ENCODE data around the gene PRPF8. TPM values are rescaled to one million over a fixed set of nuclear protein-coding genes. Genes with fewer than 3 reads are reported as not detected.

The PRPF8 gene
- total and polyA plus RNA-seq, 2 of the 13 experiments (the other 11 are each of a cell fraction or from before 2014, with no cell fraction given): 112 to 179 TPM

DNA sequence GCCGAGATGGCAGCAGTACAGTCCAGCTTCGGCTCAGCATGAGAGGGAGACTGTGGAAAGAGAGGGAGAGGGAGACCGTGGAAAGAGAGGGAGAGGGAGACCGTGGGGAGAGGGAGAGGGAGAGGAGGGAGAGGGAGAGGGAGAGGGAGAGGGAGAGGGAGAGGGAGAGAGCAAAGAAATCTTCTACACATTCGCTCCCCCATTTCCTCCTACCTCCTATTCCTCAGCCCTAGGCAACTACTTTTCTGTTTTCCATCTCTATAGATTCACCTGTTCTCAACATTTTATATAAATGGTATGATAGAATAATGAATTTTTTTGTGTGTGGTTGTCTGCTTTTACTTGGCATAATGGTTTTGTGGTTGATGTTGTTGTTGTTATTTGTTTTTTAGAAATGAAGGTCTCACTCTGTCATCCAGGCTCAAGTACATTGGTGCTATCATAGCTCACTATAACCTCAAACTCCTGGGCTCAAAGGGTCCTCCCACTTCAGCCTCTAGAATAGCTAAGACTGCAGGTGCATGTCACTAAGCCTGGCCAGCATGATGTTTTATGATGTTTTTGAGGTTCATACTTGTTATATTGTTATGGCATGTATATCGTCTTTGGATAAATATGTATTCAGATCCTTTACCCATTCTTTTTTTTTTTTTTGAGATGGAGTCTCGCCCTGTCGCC is 6.0 kb upstream of the PRPF8 start:
- ChIA-PET CTCF (ENCODE audit: low intra/inter-chr PET ratio, low total read pairs) (no interaction called here), POLR2A (no interaction called here)
- TF ChIP-seq U2AF2 (IDR thresholded peaks at IDR 0.05; ENCODE audit: low read depth, low read length) (no peak), ZBTB37 (CRISPR knock-in tag; IDR thresholded peaks at IDR 0.05) (no peak), ZNF75D (CRISPR knock-in tag; IDR thresholded peaks at IDR 0.05; ENCODE audit: borderline replicate concordance) (no peak), ZNF124 (CRISPR knock-in tag; IDR thresholded peaks at IDR 0.05) (no peak), PCBP1 (IDR thresholded peaks at IDR 0.05; ENCODE audit: borderline replicate concordance, low read depth, low read length) (0 out of 2 replicates have a peak, but pooled peaks have one; percentile 60), ZFP36L1 (CRISPR knock-in tag; IDR thresholded peaks at IDR 0.05) (no peak), HNRNPK (IDR thresholded peaks at IDR 0.05; ENCODE audit: low read depth, low read length, poor library complexity, severe bottlenecking) (peak; percentile 92)
- TF ChIP-seq, protein P1, sequence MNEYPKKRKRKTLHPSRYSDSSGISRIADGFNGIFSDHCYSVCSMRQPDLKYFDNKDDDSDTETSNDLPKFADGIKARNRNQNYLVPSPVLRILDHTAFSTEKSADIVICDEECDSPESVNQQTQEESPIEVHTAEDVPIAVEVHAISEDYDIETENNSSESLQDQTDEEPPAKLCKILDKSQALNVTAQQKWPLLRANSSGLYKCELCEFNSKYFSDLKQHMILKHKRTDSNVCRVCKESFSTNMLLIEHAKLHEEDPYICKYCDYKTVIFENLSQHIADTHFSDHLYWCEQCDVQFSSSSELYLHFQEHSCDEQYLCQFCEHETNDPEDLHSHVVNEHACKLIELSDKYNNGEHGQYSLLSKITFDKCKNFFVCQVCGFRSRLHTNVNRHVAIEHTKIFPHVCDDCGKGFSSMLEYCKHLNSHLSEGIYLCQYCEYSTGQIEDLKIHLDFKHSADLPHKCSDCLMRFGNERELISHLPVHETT (CRISPR knock-in tag; conservative IDR thresholded peaks at IDR 0.05): no peak
- Histone ChIP-seq H3K4me2 (ENCODE audit: low read depth, low read length) (no peak overlapping the region), H2AFZ (ENCODE audit: low read length) (no peak overlapping the region), H4K20me1 (ENCODE audit: insufficient read depth, low read length) (no peaks in the 10 kb centered on the region), H3K79me2 (ENCODE audit: insufficient read depth, low read length) (no peaks in the 10 kb centered on the region), H3K4me3 (replicated peaks in 1 of 3; ENCODE audit: insufficient read depth in 1 of 3, low read depth in 2 of 3, low read length in 3 of 3) (no peak overlapping the region), H3K9me3 (ENCODE audit: low read length) (no peaks in the 10 kb centered on the region), H3K4me1 (ENCODE audit: insufficient read depth, low read length) (no peaks in the 10 kb centered on the region; the same call in 1 of the 2 replicates), H3K36me3 (replicated peaks in 1 of 2; ENCODE audit: control insufficient read depth in 1 of 2, insufficient read depth in 2 of 2, low read length in 2 of 2) (no peaks in the 10 kb centered on the region), H3K27ac (ENCODE audit: extremely low read length, insufficient read depth, low read length) (no peak overlapping the region), H3K9ac (ENCODE audit: insufficient read depth, low read depth, low read length) (no peak overlapping the region), H3K27me3 (ENCODE audit: control insufficient read depth in 1 of 2, insufficient read depth in 2 of 2, low read length in 2 of 2) (0 out of 5 replicates have a peak, but pooled peaks cover 0 to 1% of the 10 kb centered on the region in 2 experiments)
- ATAC-seq: no peak
- in situ Hi-C loops (cut with HindIII; ENCODE audit: extremely low pct_ligation_motif_present, low pct_unique_long_range_greater_than_20kb) (no loop called here), intact Hi-C loops (cut with micrococcal nuclease; ENCODE audit: unreplicated experiment) (no loop called here)
- FAIRE-seq: no peak
- no TSS peak for BruUV-seq (replicated peaks)
- DNase-seq (ENCODE audit: low spot score): no peak
- WGBS (ENCODE audit: low lambda C conversion rate): 60% methylated on average over 8 of the region's 8 CpGs
